Measurements from ENCODE around the gene CNPY2. TPM values are rescaled to one million over a fixed set of nuclear protein-coding genes. Genes with fewer than 3 reads are reported as not detected.
"Not testable (repeated sequence)": the region's sequence is repeated elsewhere in the genome, so short reads cannot be mapped to it uniquely, and the experiment has no call there.

CNPY2 gene
- total and polyA plus RNA-seq, 7 donors, result 28.2 to 103 (median 60.1) TPM

- Histone ChIP-seq H3K9me3 (no peaks in the 10 kb centered on the region), H3K27ac (no peak overlapping the region), H3K4me1 (no peaks in the 10 kb centered on the region), H3K4me3 (no peak overlapping the region), H3K36me3 (peaks cover 32 to 99% (median 72%) of the 10 kb centered on the region in 4 donors), H3K27me3 (no peaks in the 10 kb centered on the region)
- TF ChIP-seq POLR2AphosphoS5 (IDR thresholded peaks at IDR 0.05) (no peak), CTCF (IDR thresholded peaks at IDR 0.05) (no peak), POLR2A (IDR thresholded peaks at IDR 0.05) (no peak), EP300 (IDR thresholded peaks at IDR 0.05) (no peak)
- DNase-seq, result no peak
- WGBS, 2 donors, result 95 to 98% methylated on average over 5 of the region's 5 CpGs
- intact Hi-C loops (cut with DNase I), result no loop called here
Observed at GRCh38 chr12:56348776-56349175, 33.0 kb upstream of the CNPY2 start.

GRCh38 chr12:56347255-56347654 is 31.5 kb upstream of the CNPY2 start:
- H3K9me3 ChIP-seq; intact Hi-C loops (cut with DNase I); H3K27ac ChIP-seq; H3K27me3 ChIP-seq; H3K4me1 ChIP-seq; H3K4me3 ChIP-seq: not testable (repeated sequence)
- 89 to 93% methylated on average over 9 of the region's 9 CpGs for WGBS, 2 donors
- DNase-seq, result peak; percentile 26
- peaks cover 42 to 99% (median 76%) of the 10 kb centered on the region in 4 donors for H3K36me3 ChIP-seq

- H3K4me1 ChIP-seq, result no peaks in the 10 kb centered on the region
- DNase-seq, result no peak
- H3K27ac ChIP-seq, result no peak overlapping the region
- H3K27me3 ChIP-seq, result no peaks in the 10 kb centered on the region
- WGBS, 2 donors, result 81 to 88% methylated on average over 7 of the region's 7 CpGs
- H3K9me3 ChIP-seq, result no peaks in the 10 kb centered on the region
- intact Hi-C loops (cut with DNase I), result no loop called here
- no peak overlapping the region for H3K4me3 ChIP-seq
- H3K36me3 ChIP-seq, result peaks cover 42 to 95% (median 74%) of the 10 kb centered on the region in 4 donors
- TF ChIP-seq CTCF (IDR thresholded peaks at IDR 0.05), result no peak
- TF ChIP-seq POLR2AphosphoS5 (IDR thresholded peaks at IDR 0.05), result no peak
- TF ChIP-seq EP300 (IDR thresholded peaks at IDR 0.05), result no peak
- TF ChIP-seq POLR2A (IDR thresholded peaks at IDR 0.05), result no peak
Observed at GRCh38 chr12:56346675-56347074, 30.9 kb upstream of the CNPY2 start.

DNA sequence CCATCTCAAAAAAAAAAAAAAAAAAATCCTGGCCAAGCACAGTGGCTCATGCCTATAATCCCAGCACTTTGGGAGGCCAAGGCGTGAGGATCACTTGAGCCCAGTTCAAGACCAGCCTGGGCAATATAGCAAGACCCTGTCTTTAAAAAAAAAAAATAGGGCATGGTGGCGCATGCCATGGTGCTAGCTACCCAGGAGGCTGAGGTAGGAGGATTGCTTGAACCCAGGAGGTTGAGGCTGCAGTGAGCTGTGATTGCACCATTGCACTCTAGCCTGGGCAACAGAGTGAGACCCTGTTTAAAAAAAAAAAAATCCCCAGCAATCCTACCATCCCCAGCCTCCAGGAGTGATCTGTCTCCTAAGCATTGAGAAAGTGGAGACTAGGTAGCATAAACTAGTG is 26.5 kb upstream of the CNPY2 start:
- WGBS, 2 donors, result 96 to 98% methylated on average over 2 of the region's 2 CpGs
- intact Hi-C loops (cut with DNase I); H3K4me3 ChIP-seq; DNase-seq; H3K27ac ChIP-seq; H3K4me1 ChIP-seq; H3K27me3 ChIP-seq; H3K9me3 ChIP-seq: not testable (repeated sequence)
- H3K36me3 ChIP-seq, result peaks cover 16 to 52% (median 35%) of the 10 kb centered on the region in 4 donors

DNA sequence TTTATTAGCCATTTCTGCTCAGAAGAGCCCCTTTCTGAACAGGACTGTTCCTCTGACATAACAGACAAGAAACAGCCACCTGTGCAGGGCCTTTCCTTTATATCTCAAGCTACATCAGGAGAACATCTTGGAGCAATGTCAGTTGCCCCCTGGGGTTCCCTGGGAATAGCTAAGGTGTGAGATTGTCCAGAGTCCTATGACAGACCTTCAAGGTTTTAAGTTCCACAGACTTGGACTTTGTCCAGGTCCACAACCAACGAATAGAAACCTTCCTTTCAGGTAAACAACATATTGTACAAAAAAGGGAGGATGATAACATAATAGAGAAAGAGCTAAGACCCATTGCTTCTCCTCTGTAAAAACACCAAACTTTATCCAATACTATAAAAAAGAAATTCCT is 25.8 kb upstream of the CNPY2 start:
- Histone ChIP-seq H3K27me3 (no peaks in the 10 kb centered on the region), H3K4me3 (no peak overlapping the region), H3K36me3 (peaks cover 14 to 45% (median 28%) of the 10 kb centered on the region in 4 donors), H3K4me1 (no peaks in the 10 kb centered on the region), H3K27ac (no peak overlapping the region), H3K9me3 (no peaks in the 10 kb centered on the region)
- TF ChIP-seq CTCF (IDR thresholded peaks at IDR 0.05) (no peak), POLR2AphosphoS5 (IDR thresholded peaks at IDR 0.05) (no peak), EP300 (IDR thresholded peaks at IDR 0.05) (no peak), POLR2A (IDR thresholded peaks at IDR 0.05) (no peak)
- intact Hi-C loops (cut with DNase I), result no loop called here
- 24 to 45% methylated on average over 1 of the region's 1 CpG for WGBS, 2 donors
- DNase-seq, result no peak

DNA sequence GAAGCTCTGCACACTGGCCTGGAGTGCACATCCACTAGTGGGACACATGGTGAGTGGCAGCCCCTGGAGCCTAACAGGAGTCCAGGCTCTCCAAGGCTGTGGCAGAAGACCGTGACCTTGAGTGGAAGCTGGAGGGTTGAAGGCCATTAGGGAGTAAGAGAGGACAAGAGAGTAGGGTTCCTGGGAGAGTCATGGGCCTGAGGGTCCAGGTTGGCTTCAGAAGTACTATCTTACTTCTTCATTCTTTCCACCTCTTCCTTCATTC is 23.3 kb upstream of the CNPY2 start:
- 90 to 96% methylated on average over 1 of the region's 1 CpG for WGBS, 2 donors
- Histone ChIP-seq H3K9me3 (no peaks in the 10 kb centered on the region), H3K4me3 (no peak overlapping the region), H3K27me3 (no peaks in the 10 kb centered on the region), H3K27ac (no peak overlapping the region), H3K36me3 (peaks cover 11 to 20% (median 16%) of the 10 kb centered on the region in 4 donors), H3K4me1 (peaks cover 0 to 10% (median 2%) of the 10 kb centered on the region in 4 donors)
- intact Hi-C loops (cut with DNase I), result no loop called here
- no peak for DNase-seq
- TF ChIP-seq POLR2AphosphoS5 (IDR thresholded peaks at IDR 0.05) (no peak), CTCF (IDR thresholded peaks at IDR 0.05) (no peak), EP300 (IDR thresholded peaks at IDR 0.05) (no peak), POLR2A (IDR thresholded peaks at IDR 0.05) (no peak)
